Measurements from ENCODE around the gene ZC3H10.

DNA sequence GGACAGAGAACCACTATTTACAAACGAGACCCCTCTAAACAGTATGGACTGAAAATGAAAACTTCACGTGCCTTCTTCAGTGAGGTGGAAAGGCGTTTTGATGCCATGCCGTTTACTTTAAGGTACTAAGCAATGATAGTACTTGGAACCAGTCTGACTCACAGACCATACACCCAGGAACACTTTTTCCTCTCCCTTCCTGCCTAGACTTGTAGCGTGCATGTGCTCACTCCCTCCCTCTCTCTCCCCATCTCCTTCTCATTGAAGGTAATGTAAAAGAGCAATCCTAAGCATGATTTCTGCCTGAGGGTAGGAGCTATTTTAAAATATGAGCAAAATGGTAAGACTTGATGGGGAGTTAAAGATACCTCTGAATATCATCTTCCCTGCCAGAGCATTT, 7.5 kb upstream of the ZC3H10 start:
- TF ChIP-seq, protein P1, sequence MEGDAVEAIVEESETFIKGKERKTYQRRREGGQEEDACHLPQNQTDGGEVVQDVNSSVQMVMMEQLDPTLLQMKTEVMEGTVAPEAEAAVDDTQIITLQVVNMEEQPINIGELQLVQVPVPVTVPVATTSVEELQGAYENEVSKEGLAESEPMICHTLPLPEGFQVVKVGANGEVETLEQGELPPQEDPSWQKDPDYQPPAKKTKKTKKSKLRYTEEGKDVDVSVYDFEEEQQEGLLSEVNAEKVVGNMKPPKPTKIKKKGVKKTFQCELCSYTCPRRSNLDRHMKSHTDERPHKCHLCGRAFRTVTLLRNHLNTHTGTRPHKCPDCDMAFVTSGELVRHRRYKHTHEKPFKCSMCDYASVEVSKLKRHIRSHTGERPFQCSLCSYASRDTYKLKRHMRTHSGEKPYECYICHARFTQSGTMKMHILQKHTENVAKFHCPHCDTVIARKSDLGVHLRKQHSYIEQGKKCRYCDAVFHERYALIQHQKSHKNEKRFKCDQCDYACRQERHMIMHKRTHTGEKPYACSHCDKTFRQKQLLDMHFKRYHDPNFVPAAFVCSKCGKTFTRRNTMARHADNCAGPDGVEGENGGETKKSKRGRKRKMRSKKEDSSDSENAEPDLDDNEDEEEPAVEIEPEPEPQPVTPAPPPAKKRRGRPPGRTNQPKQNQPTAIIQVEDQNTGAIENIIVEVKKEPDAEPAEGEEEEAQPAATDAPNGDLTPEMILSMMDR (IDR thresholded peaks at IDR 0.05; ENCODE audit: poor library complexity, severe bottlenecking), result no peak
- TF ChIP-seq EP300 (conservative IDR thresholded peaks at IDR 0.05; ENCODE audit: poor library complexity, severe bottlenecking) (no peak), POLR2AphosphoS5 (IDR thresholded peaks at IDR 0.05) (no peak), EZH2 (IDR thresholded peaks at IDR 0.05; ENCODE audit: borderline replicate concordance, insufficient read depth, low read length, poor library complexity, severe bottlenecking) (no peak)

Data from neural cell (in vitro differentiated cells).